Neural cell (in vitro differentiated cells): Measurements from ENCODE around the gene IPMK. TPM values are rescaled to one million over a fixed set of nuclear protein-coding genes. Genes with fewer than 3 reads are reported as not detected.
"Not testable (repeated sequence)": the region's sequence is repeated elsewhere in the genome, so short reads cannot be mapped to it uniquely, and the experiment has no call there.

Source experiments
- H2AFZ ChIP-seq: fragments of 200-600, 300-800 bp; sonication (generic), shearing (Covaris generic); 2 replicates; pipeline ENCODE4 v1.6.0; 2014; ENCODE audit warnings: low read depth, mild to moderate bottlenecking, antibody characterized with exemption, low read length, moderate library complexity
- H3F3A ChIP-seq: fragments of 200-600 bp; shearing (Covaris generic); 2 replicates; pipeline ENCODE4 v1.6.1; 2016; ENCODE audit warnings: mild to moderate bottlenecking, moderate library complexity, mixed read lengths, antibody characterized with exemption, low read length; ENCODE audit not compliant: insufficient read depth, poor library complexity, severe bottlenecking
- H3K27ac ChIP-seq: fragments of 200-600, 300-800 bp; sonication (generic), shearing (Covaris generic); 2 replicates; pipeline ENCODE4 v1.5.1; 2014; ENCODE audit warnings: mild to moderate bottlenecking, low read length, moderate library complexity
- H3K27me3 ChIP-seq: fragments of 300-800, 200-600 bp; sonication (generic), shearing (Covaris generic); 2 replicates; pipeline ENCODE4 v1.6.0; 2014; ENCODE audit warnings: mild to moderate bottlenecking, low read depth, low read length, moderate library complexity; ENCODE audit not compliant: insufficient read depth
- H3K36me3 ChIP-seq: fragments of 300-800, 200-600 bp; sonication (generic), shearing (Covaris generic); 2 replicates; pipeline ENCODE4 v1.5.1; 2014; ENCODE audit warnings: mild to moderate bottlenecking, antibody characterized with exemption, low read length, moderate library complexity; ENCODE audit not compliant: insufficient read depth
- H3K4me2 ChIP-seq: fragments of 300-800, 200-600 bp; sonication (generic), shearing (Covaris generic); 2 replicates; pipeline ENCODE4 v1.6.0; 2014; ENCODE audit warnings: mild to moderate bottlenecking, low read length
- H3K4me3 ChIP-seq: fragments of 300-800, 200-600 bp; sonication (generic), shearing (Covaris generic); 2 replicates; pipeline ENCODE4 v1.5.1; 2014; ENCODE audit warnings: mild to moderate bottlenecking, low read length, moderate library complexity
- H3K79me2 ChIP-seq: fragments of 200-600 bp; shearing (Covaris generic); replicated peaks from 2 replicates; pipeline ENCODE4 v1.6.0; 2014; ENCODE audit warnings: mild to moderate bottlenecking, low read length, moderate library complexity; ENCODE audit not compliant: insufficient read depth
- H3K9ac ChIP-seq: fragments of 300-800, 200-600 bp; sonication (generic), shearing (Covaris generic); 2 replicates; pipeline ENCODE4 v1.6.1; 2016; ENCODE audit warnings: mild to moderate bottlenecking, low read length, mixed read lengths
- H3K9me2 ChIP-seq: fragments of 200-600 bp; shearing (Covaris generic); 2 replicates; pipeline ENCODE4 v1.6.1; 2016; ENCODE audit warnings: mild to moderate bottlenecking, low read length, mixed read lengths; ENCODE audit not compliant: insufficient read depth
- H3K9me3 ChIP-seq: fragments of 200-600, 300-800 bp; sonication (generic), shearing (Covaris generic); 2 replicates; pipeline ENCODE4 v1.6.1; 2016; ENCODE audit warnings: mild to moderate bottlenecking, mixed run types, low read length, moderate library complexity, mixed read lengths
- H4K20me1 ChIP-seq: fragments of 200-600 bp; shearing (Covaris generic); 2 replicates; pipeline ENCODE4 v1.6.1; 2016; ENCODE audit warnings: mild to moderate bottlenecking, mixed run types; ENCODE audit not compliant: insufficient read depth
- CTCF ChIP-seq: fragments of 450-650 bp; IDR thresholded peaks from 2 replicates; pipeline ENCODE4 v1.5.1; 2014; ENCODE audit warnings: antibody characterized with exemption, mild to moderate bottlenecking, moderate library complexity; ENCODE audit not compliant: poor library complexity, severe bottlenecking
- EP300 ChIP-seq: fragments of 450-650 bp; conservative IDR thresholded peaks from 2 replicates; pipeline ENCODE4 v1.6.1; 2014; ENCODE audit warnings: antibody characterized with exemption, mild to moderate bottlenecking, moderate library complexity; ENCODE audit not compliant: poor library complexity, severe bottlenecking
- EZH2 ChIP-seq: fragments of 200-600, 300-800 bp; shearing (Covaris generic), sonication (generic); IDR thresholded peaks from 2 replicates; pipeline ENCODE4 v1.6.1; 2014; ENCODE audit warnings: antibody characterized with exemption, low read length, borderline replicate concordance, mild to moderate bottlenecking; ENCODE audit not compliant: insufficient read depth, poor library complexity, severe bottlenecking
- POLR2AphosphoS5 ChIP-seq: IDR thresholded peaks from 2 replicates; pipeline ENCODE4 v1.6.1; 2012
- RAD21 ChIP-seq: fragments of 450-650 bp; conservative IDR thresholded peaks from 2 replicates; pipeline ENCODE4 v1.6.1; 2014; ENCODE audit warnings: antibody characterized with exemption, mild to moderate bottlenecking, moderate library complexity
- REST ChIP-seq: IDR thresholded peaks from 2 replicates; pipeline ENCODE4 v1.6.1; 2012; ENCODE audit warnings: borderline replicate concordance
- SMC3 ChIP-seq: fragments of 450-650 bp; conservative IDR thresholded peaks from 2 replicates; pipeline ENCODE4 v1.6.1; 2014; ENCODE audit warnings: antibody characterized with exemption, mild to moderate bottlenecking, moderate library complexity; ENCODE audit not compliant: poor library complexity
- TAF1 ChIP-seq: IDR thresholded peaks from 2 replicates; pipeline ENCODE4 v1.6.1; 2012; ENCODE audit warnings: low read depth
- polyA plus RNA-seq: library from polyadenylated mRNA; depleted of rRNA; stranded (reverse); fragments of >200 nt; gene quantifications from 2 replicates; pipeline ENCODE4 v1.2.3, GENCODE V29; 2014

The IPMK gene
- polyA plus RNA-seq, 1 donor from 2014 or later, result 11.7 TPM

- H3K4me3 ChIP-seq, result no peak overlapping the region
- H3F3A ChIP-seq, result no peaks in the 10 kb centered on the region
- no peak overlapping the region for H3K4me2 ChIP-seq
- no peak overlapping the region for H3K9ac ChIP-seq
- H3K27me3 ChIP-seq, result no peaks in the 10 kb centered on the region
- H3K9me3 ChIP-seq, result no peaks in the 10 kb centered on the region
- H3K27ac ChIP-seq, result no peak overlapping the region
- H4K20me1 ChIP-seq, result no peaks in the 10 kb centered on the region
- H3K36me3 ChIP-seq, result no peaks in the 10 kb centered on the region
- TF ChIP-seq RAD21, result no peak
- no peak for TF ChIP-seq POLR2AphosphoS5
- no peak for TF ChIP-seq EZH2
- no peak for TF ChIP-seq TAF1
- TF ChIP-seq CTCF, result no peak
- TF ChIP-seq REST, result no peak
- no peak for TF ChIP-seq SMC3
- no peak for TF ChIP-seq EP300
- no peaks in the 10 kb centered on the region for H3K9me2 ChIP-seq
- H2AFZ ChIP-seq, result no peak overlapping the region
- peaks cover 4% of the 10 kb centered on the region for H3K79me2 ChIP-seq
Observed at GRCh38 chr10:58253184-58253583, 14.5 kb downstream of the IPMK start.

GRCh38 chr10:58244666-58245065 lies 23.0 kb downstream of the IPMK start:
- H3K9me3 ChIP-seq, H3K79me2 ChIP-seq, H3K9me2 ChIP-seq, H3K36me3 ChIP-seq, H3K9ac ChIP-seq, H4K20me1 ChIP-seq, H3F3A ChIP-seq, H3K27me3 ChIP-seq, H2AFZ ChIP-seq, H3K4me3 ChIP-seq, H3K27ac ChIP-seq, H3K4me2 ChIP-seq: not testable (repeated sequence)

- not testable (repeated sequence) for H3F3A ChIP-seq, H3K9me3 ChIP-seq, H3K79me2 ChIP-seq, H3K4me3 ChIP-seq, H3K4me2 ChIP-seq, H3K9ac ChIP-seq, H3K27ac ChIP-seq, H3K9me2 ChIP-seq, H3K27me3 ChIP-seq, H3K36me3 ChIP-seq, H2AFZ ChIP-seq, H4K20me1 ChIP-seq
Observed at GRCh38 chr10:58244242-58244641, 23.5 kb downstream of the IPMK start.

GRCh38 chr10:58243801-58244200 lies 23.9 kb downstream of the IPMK start:
- H3K79me2 ChIP-seq, H3K36me3 ChIP-seq, H3K27ac ChIP-seq, H3K9ac ChIP-seq, H3F3A ChIP-seq, H3K4me3 ChIP-seq, H3K27me3 ChIP-seq, H4K20me1 ChIP-seq, H3K9me3 ChIP-seq, H3K4me2 ChIP-seq, H2AFZ ChIP-seq, H3K9me2 ChIP-seq: not testable (repeated sequence)
